ENCODE measurements around the gene ATP2C2.

DNA sequence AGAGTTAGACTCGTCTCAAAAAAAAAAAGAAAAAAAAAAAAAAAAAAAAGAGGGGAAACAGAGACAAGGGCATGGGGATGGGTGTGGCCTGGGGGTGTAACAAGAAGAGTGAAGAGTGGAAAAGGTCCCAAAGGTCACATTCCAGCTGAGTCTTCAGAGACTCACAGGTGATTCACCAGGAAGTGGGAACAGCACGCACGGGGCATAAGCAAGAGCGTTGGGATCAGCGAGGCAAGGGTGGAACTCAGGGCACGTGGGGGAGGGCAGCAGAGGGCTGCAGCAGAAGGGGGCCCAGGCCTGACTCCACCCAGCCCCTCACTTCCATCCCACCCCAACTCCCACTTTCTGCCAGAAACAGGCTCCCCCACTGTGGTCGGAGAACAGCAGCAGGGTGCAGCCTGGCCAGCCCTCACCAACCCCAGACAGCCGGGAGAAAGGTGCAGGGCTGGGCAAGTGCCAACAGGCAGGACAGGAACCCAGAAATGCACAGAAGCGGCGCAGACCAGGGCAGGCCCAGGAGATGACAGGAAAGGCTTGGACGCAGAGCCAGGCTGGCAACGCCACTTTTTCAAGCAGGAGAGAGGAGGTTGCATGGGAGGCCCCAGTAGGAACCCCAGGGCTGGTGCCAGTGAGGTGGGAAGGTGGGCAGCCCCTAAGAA is 132.9 kb downstream of the ATP2C2 start:
- TF ChIP-seq CTCF (IDR thresholded peaks at IDR 0.05) (no peak), POLR2A (IDR thresholded peaks at IDR 0.05) (no peak)

Data from right lobe of liver (tissue), 4 donors.